GM12878 (cell line): ENCODE results near the gene GINM1.

Experiments used
- NFYB ChIP-seq: IDR thresholded peaks from 2 replicates; pipeline ENCODE4 v1.6.1; 2011; ENCODE audit warnings: low read depth, mild to moderate bottlenecking, low read length, improper control_type of control experiment, moderate library complexity; ENCODE audit not compliant: insufficient read depth
- NRF1 ChIP-seq: conservative IDR thresholded peaks from 2 replicates; pipeline ENCODE4 v1.6.1; 2011; ENCODE audit warnings: mild to moderate bottlenecking, low read depth, low read length, improper control_type of control experiment

DNA sequence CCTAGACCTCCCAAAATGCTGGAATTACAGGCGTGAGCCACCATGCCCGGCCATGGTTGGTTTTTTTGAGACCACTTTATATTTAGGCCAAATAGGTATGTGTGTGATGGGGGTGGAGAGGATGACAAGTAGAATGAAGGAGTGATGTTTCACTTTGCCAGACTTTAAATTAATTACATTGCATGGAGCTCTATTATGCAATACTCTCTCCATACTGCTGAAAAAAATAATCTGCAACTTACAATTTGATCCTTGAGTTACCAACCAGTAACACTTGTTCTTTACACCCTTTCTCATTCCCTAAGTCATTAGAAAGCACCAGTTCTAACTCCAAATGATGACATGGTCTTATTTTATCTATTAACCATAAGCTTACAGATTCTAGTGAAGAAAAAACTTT is 26.8 kb downstream of the GINM1 start:
- no peak for TF ChIP-seq NRF1
- TF ChIP-seq NFYB, result no peak
